Adrenal gland (tissue), 19 donors: Measurements from ENCODE around the gene ZNRF1. TPM values are rescaled to one million over a fixed set of nuclear protein-coding genes. Genes with fewer than 3 reads are reported as not detected.
A peak's percentile ranks its signal among the peaks of the same experiment; 100 is the strongest.

Experiments
- DNase-seq, 7 donors: peaks; one replicate each; pipeline ENCODE4 v3.0.0-alpha.2; 2019 to 2020
- H3K27ac ChIP-seq, 5 donors: fragments of 200-600 bp; sonication (generic) in 4 of 5; 1 replicate in 3 of 5; 2 replicates in 2 of 5; pipeline versions ENCODE4 v1.5.1 to v1.8.0; 2016 to 2020; ENCODE audit warnings: mild to moderate bottlenecking in 1 of 5
- H3K27me3 ChIP-seq: fragments of 200-600 bp; 2 replicates; pipeline ENCODE4 v1.8.0; 2021
- H3K36me3 ChIP-seq, 2 donors: fragments of 200-600 bp; replicated peaks in 1 of 2; 1 replicate in 1 of 2; 2 replicates in 1 of 2; pipeline versions ENCODE4 v1.5.1 to v1.8.0; 2018 to 2022
- H3K4me1 ChIP-seq, 2 donors: fragments of 200-600 bp; replicated peaks in 1 of 2; 1 replicate in 1 of 2; 2 replicates in 1 of 2; pipeline versions ENCODE4 v1.5.1 to v1.8.0; 2018 to 2021
- H3K4me3 ChIP-seq, 4 donors: fragments of 200-600 bp; sonication (generic) in 3 of 4; one replicate each; pipeline ENCODE4 v1.5.1; 2016 to 2018
- H3K9me3 ChIP-seq, 3 donors: fragments of 200-600 bp; sonication (generic) in 1 of 3; replicated peaks in 1 of 3; 1 replicate in 2 of 3; 2 replicates in 1 of 3; pipeline versions ENCODE4 v1.5.1 to v1.8.0; 2016 to 2021
- POLR2A ChIP-seq, 2 donors: fragments of 450-650 bp; IDR thresholded peaks; one replicate each; pipeline ENCODE4 v1.6.1; 2017; ENCODE audit warnings: antibody characterized with exemption in 2 of 2, mild to moderate bottlenecking in 2 of 2, moderate library complexity in 1 of 2
- WGBS, 4 donors: extraction: QIAGEN DNeasy Blood & Tissue Kit in 2 of 4; methylation state at CpG; one replicate each; pipeline versions ENCODE4 v1.1.5 to v1.1.7; 2013 to 2017; 5-methylcytosine and 5-hydroxymethylcytosine counted together
- intact Hi-C, 2 donors: fragments of 100-400 bp; cut with DNase I; formaldehyde crosslinking; loops; one replicate each; pipeline versions ENCODE4 v1.14.1 to v1.15.0; 2022 to 2023
- long read RNA-seq, 10 donors: library from polyadenylated mRNA in 3 of 10; unstranded in 2 of 10; stranded (forward) in 1 of 10; transcript quantifications; one replicate each; pipeline ENCODE4 v2.0.0 and lab custom pipeline, GENCODE V29; 2021 to 2026
- polyA plus RNA-seq, 3 donors: library from polyadenylated mRNA; stranded (reverse); fragments of 200-250 nt in 2 of 3; fragments of 350-450 nt in 1 of 3; fragmentation: Illumina TruSeq in 1 of 3; extraction: RNeasy Lipid Tissue Mini Kit (QIAGEN cat#74804) in 1 of 3; gene quantifications; one replicate each; pipeline ENCODE4 v1.2.3, GENCODE V29; 2013 to 2014
- total RNA-seq, 9 donors: library from RNA; depleted of rRNA in 4 of 9; stranded (reverse); fragments of >200 nt in 4 of 9; fragments of 120-200 nt in 1 of 9; fragmentation: NEBNext Ultra II Directional in 1 of 9; extraction: Animal tissue kit (Norgen Biotek cat#: 25700) in 1 of 9; gene quantifications; one replicate each; pipeline versions ENCODE4 v1.1.0 to v1.2.4, GENCODE V29; 2013 to 2023
- TF ChIP-seq, protein P1 (sequence below), 6 experiments: fragments of 450-650 bp in 4 of 6; fragments of 200-600 bp in 2 of 6; sonication (generic) in 1 of 6; IDR thresholded peaks; 1 replicate in 5 of 6; 2 replicates in 1 of 6; pipeline versions ENCODE4 v1.5.1 to v1.8.0; 2016 to 2021; ENCODE audit warnings: antibody characterized with exemption in 6 of 6, mild to moderate bottlenecking in 2 of 6, moderate library complexity in 1 of 6
- donor health status: healthy with polysubstance abuse.
- donor health status: Bipolar disorder and iron deficiency.
- donor health status: DM: yes; HTN: yes; CAD: no.
- donor health status: DM: no; HTN: no; CAD: no.
- donor health status: DM: no; HTN: no; CAD: no.
- donor health status: DM: yes; HTN: yes; CAD: no.

ZNRF1 gene
- total RNA-seq (10 to 100 TPM; 10.9 to 29.2 (median 27.1) TPM), polyA plus RNA-seq (10 to 100 TPM in 2 of 3 donors, 1 to 10 TPM in 1; 9.9 to 20.7 (median 13.6) TPM)
- long read RNA-seq, donor 1, full-length matches to known transcripts, result 12 of 17 reads
- long read RNA-seq, donor 1, partial matches to known transcripts, result 5 of 17 reads
- long read RNA-seq, donor 1, other reads (novel, unspliced or antisense), result 0 of 17 reads
- long read RNA-seq, donor 2, full-length matches to known transcripts, result 7 of 7 reads
- long read RNA-seq, donor 2, partial matches to known transcripts, result 0 of 7 reads
- long read RNA-seq, donor 2, other reads (novel, unspliced or antisense), result 0 of 7 reads
- long read RNA-seq, donor 3, full-length matches to known transcripts, result 12 of 12 reads
- long read RNA-seq, donor 3, partial matches to known transcripts, result 0 of 12 reads
- long read RNA-seq, donor 3, other reads (novel, unspliced or antisense), result 0 of 12 reads
- long read RNA-seq, donor 4, partial matches to known transcripts, result 0 of 2 reads
- long read RNA-seq, donor 4, other reads (novel, unspliced or antisense), result 2 of 2 reads
- long read RNA-seq, donor 5, full-length matches to known transcripts, result 70 of 81 reads
- long read RNA-seq, donor 5, partial matches to known transcripts, result 1 of 81 reads
- long read RNA-seq, donor 5, other reads (novel, unspliced or antisense), result 10 of 81 reads
- long read RNA-seq, donor 6, full-length matches to known transcripts, result 2 of 2 reads
- long read RNA-seq, donor 6, partial matches to known transcripts, result 0 of 2 reads
- long read RNA-seq, donor 6, other reads (novel, unspliced or antisense), result 0 of 2 reads
- long read RNA-seq, donor 7, full-length matches to known transcripts, result 11 of 11 reads
- long read RNA-seq, donor 7, partial matches to known transcripts, result 0 of 11 reads
- long read RNA-seq, donor 7, other reads (novel, unspliced or antisense), result 0 of 11 reads
- long read RNA-seq, donor 8, full-length matches to known transcripts, result 13 of 13 reads
- long read RNA-seq, donor 8, partial matches to known transcripts, result 0 of 13 reads
- long read RNA-seq, donor 8, other reads (novel, unspliced or antisense), result 0 of 13 reads
- long read RNA-seq, donor 9, full-length matches to known transcripts, result 14 of 14 reads
- long read RNA-seq, donor 9, partial matches to known transcripts, result 0 of 14 reads
- long read RNA-seq, donor 9, other reads (novel, unspliced or antisense), result 0 of 14 reads
- long read RNA-seq, donor 10, full-length matches to known transcripts, result 10 of 10 reads
- long read RNA-seq, donor 10, partial matches to known transcripts, result 0 of 10 reads
- long read RNA-seq, donor 10, other reads (novel, unspliced or antisense), result 0 of 10 reads

DNA sequence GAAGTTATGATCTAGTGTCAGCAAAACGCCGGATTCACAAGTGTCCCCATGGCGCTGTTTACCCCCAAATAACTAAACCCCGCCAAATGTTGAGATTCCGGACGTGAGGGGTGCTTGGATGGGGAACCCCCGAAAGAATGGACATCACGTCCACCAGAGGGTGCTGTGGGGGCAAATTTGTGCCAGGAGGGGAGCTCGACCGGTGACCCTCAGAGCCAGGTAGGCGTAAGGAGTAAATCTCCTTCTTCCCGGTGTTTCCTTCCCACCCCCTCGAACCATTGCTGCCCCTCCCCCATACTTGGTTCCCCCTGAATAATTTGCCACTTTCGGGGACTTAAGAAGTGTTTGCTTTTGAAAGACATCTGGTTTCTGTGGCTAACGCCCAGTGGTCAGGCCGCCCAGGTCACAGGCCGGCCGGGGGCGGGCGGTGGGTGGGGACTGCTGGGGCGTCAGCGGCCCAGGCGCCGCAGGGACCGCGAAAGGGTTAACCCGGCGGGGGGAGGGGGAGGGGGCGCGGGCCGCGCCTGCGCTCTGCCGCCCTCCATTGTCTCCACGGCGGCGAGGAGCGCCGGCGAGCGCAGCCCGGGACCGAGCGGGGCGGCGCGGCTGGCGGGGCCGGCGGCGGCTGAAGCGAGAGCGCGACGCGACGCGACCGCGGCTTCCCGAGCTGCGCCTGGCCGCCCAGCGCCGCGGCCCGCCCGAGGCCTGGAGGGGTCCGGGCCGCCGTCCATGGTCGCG is at the start of gene ZNRF1:
Gene ZNRF1, plus strand, starts transcription at position 544 of the 738 bp plus-strand sequence. CDS start 648 bp downstream, outside the sequence.
- Histone ChIP-seq H3K9me3 (no peaks in the 10 kb centered on the region), H3K36me3 (no peaks in the 10 kb centered on the region), H3K27ac (peak within 1 kb of the TSS in 4 of 5 donors; percentile 59 to 88 (median 77)), H3K4me1 (peaks cover 25 to 46% of the 10 kb centered on the region in 2 donors), H3K4me3 (peak within 1 kb of the TSS; percentile 36 to 81 (median 55)), H3K27me3 (no peaks in the 10 kb centered on the region)
- TF ChIP-seq, protein P1, sequence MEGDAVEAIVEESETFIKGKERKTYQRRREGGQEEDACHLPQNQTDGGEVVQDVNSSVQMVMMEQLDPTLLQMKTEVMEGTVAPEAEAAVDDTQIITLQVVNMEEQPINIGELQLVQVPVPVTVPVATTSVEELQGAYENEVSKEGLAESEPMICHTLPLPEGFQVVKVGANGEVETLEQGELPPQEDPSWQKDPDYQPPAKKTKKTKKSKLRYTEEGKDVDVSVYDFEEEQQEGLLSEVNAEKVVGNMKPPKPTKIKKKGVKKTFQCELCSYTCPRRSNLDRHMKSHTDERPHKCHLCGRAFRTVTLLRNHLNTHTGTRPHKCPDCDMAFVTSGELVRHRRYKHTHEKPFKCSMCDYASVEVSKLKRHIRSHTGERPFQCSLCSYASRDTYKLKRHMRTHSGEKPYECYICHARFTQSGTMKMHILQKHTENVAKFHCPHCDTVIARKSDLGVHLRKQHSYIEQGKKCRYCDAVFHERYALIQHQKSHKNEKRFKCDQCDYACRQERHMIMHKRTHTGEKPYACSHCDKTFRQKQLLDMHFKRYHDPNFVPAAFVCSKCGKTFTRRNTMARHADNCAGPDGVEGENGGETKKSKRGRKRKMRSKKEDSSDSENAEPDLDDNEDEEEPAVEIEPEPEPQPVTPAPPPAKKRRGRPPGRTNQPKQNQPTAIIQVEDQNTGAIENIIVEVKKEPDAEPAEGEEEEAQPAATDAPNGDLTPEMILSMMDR (IDR thresholded peaks at IDR 0.05), result peak; percentile 69 to 94 (median 79)
- TF ChIP-seq POLR2A (IDR thresholded peaks at IDR 0.05), result peak; percentile 39 to 47
- intact Hi-C loops, result loop anchor here (5.0 kb wide), 1 partner anchor 114 kb away; no protein-coding TSS in a partner anchor
- WGBS, 4 donors, result 0 to 2% (median 1%) methylated on average over 13 to 72 of the region's 73 CpGs
- DNase-seq, result peak; percentile 79 to 89 (median 85)

DNA sequence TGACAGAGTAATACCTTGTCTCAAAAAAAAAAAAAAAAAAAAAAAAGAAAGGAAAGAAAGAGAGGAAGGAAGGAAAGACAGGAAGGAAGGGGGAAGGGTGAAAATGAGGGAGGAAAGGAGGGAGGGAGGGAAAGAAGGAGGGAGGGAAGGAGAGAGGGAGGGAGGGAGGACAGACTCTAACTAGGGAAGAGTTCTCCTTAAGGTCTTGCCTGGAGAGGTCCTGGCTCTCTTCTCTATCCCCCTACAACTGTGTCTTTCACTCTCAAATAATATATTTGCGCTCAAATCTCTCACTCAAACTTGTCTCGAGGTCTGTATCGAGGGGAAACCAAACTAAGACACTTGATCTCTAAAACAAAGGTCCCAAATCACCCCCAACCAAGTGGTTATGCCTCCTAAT is 49.5 kb upstream of the ZNRF1 start:
- H3K9me3 ChIP-seq, result no peaks in the 10 kb centered on the region
- H3K27me3 ChIP-seq, result no peaks in the 10 kb centered on the region
- intact Hi-C loops, result no loop called here
- no peak overlapping the region for H3K27ac ChIP-seq
- TF ChIP-seq, protein P1 (IDR thresholded peaks at IDR 0.05), result no peak
- no peak for TF ChIP-seq POLR2A (IDR thresholded peaks at IDR 0.05)
- peaks cover 0 to 42% of the 10 kb centered on the region in 2 donors for H3K36me3 ChIP-seq
- 96 to 100% (median 96%) methylated on average over 3 of the region's 3 CpGs for WGBS, 4 donors
- no peak overlapping the region for H3K4me3 ChIP-seq
- no peak for DNase-seq
- no peaks in the 10 kb centered on the region for H3K4me1 ChIP-seq

DNA sequence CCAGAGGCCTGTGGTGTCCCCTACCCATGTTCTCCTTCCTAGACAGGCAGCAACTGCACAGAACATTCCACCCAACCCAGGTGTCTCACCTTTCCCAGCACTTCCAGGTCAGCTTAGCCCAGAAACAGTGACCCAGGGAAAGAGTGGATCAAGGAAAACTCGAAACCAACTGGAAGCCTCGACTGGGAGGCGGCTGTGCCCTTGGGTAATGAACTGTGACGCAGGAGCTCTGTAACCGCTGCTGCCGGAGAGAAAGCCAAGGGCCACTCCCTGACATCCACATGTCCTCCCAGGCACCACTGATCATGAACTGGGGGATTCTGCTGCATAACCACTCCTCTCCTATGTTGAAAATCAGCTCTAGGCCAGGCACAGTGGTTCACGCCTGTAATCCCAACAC is 48.3 kb upstream of the ZNRF1 start:
- H3K9me3 ChIP-seq, result no peaks in the 10 kb centered on the region
- 95 to 98% (median 97%) methylated on average over 7 of the region's 7 CpGs for WGBS, 4 donors
- TF ChIP-seq, protein P1 (IDR thresholded peaks at IDR 0.05), result no peak
- TF ChIP-seq POLR2A (IDR thresholded peaks at IDR 0.05), result no peak
- H3K27ac ChIP-seq, result no peak overlapping the region
- intact Hi-C loops, result no loop called here
- no peaks in the 10 kb centered on the region for H3K4me1 ChIP-seq
- no peaks in the 10 kb centered on the region for H3K27me3 ChIP-seq
- H3K36me3 ChIP-seq, result peaks cover 0 to 43% of the 10 kb centered on the region in 2 donors
- no peak for DNase-seq
- no peak overlapping the region for H3K4me3 ChIP-seq
